ENCODE data around the gene EIF5B.
"Not testable (repeated sequence)": the region's sequence is repeated elsewhere in the genome, so short reads cannot be mapped to it uniquely, and the experiment has no call there.

DNA sequence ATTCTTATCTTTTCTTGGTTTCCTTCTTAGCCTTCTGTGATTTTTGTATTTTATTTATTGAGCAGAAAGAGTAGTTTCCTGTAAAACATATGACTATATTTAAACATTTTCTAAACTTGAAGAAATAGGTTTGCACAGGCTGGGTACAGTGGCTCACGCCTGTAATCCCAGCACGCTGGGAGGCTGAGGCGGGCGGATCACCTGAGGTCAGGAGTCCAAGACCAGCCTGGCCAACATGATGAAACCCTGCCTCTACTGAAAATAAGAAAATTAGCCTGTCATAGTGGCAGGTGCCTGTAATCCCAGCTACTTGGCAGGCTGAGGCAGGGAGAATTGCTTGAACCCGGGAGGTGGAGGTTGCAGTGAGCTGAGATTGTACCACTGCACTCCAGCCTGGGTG is 31.7 kb downstream of the EIF5B start:
- not testable (repeated sequence) for TF ChIP-seq GABPA (IDR thresholded peaks at IDR 0.05; ENCODE audit: borderline replicate concordance, insufficient read depth, low read length); EZH2 (IDR thresholded peaks at IDR 0.05; ENCODE audit: low read depth, low read length, severe bottlenecking); SP1 (IDR thresholded peaks at IDR 0.05; ENCODE audit: low read depth, low read length); POLR2A (IDR thresholded peaks at IDR 0.05; ENCODE audit: control extremely low read depth in 1 of 2, low read depth in 2 of 2, low read length in 2 of 2); JUN (IDR thresholded peaks at IDR 0.05; ENCODE audit: low read depth, low read length); CREB1 (IDR thresholded peaks at IDR 0.05); KDM5A (IDR thresholded peaks at IDR 0.05; ENCODE audit: low read length); SIN3A (conservative IDR thresholded peaks at IDR 0.05 in 1 of 2, IDR thresholded peaks at IDR 0.05 in 1 of 2; ENCODE audit: low read depth in 1 of 2, low read length in 2 of 2); JUND (IDR thresholded peaks at IDR 0.05; ENCODE audit: low read length)
- TF ChIP-seq, protein P1, sequence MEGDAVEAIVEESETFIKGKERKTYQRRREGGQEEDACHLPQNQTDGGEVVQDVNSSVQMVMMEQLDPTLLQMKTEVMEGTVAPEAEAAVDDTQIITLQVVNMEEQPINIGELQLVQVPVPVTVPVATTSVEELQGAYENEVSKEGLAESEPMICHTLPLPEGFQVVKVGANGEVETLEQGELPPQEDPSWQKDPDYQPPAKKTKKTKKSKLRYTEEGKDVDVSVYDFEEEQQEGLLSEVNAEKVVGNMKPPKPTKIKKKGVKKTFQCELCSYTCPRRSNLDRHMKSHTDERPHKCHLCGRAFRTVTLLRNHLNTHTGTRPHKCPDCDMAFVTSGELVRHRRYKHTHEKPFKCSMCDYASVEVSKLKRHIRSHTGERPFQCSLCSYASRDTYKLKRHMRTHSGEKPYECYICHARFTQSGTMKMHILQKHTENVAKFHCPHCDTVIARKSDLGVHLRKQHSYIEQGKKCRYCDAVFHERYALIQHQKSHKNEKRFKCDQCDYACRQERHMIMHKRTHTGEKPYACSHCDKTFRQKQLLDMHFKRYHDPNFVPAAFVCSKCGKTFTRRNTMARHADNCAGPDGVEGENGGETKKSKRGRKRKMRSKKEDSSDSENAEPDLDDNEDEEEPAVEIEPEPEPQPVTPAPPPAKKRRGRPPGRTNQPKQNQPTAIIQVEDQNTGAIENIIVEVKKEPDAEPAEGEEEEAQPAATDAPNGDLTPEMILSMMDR (IDR thresholded peaks at IDR 0.05; ENCODE audit: control extremely low read depth in 1 of 3, insufficient read depth in 1 of 3, low read depth in 1 of 3, low read length in 3 of 3): not testable (repeated sequence)

Data from H1 (cell line).